Activated T-helper 2 cell treated with anti-CD3 and anti-CD28 coated beads, Interferon-gamma antibody, Interleukin-2, Interleukin-4, amounts not matched to agents 10 μg/mL and 5 μg/mL and 100 μg/mL, durations not matched to agents 14 hours and 24 hours and 36 hours (primary cell): ENCODE results near the gene HAPLN1. TPM values are rescaled to one million over a fixed set of nuclear protein-coding genes. Genes with fewer than 3 reads are reported as not detected.

ENCODE experiments used
- DNase-seq: peaks from one replicate; pipeline ENCODE4 v3.0.0; 2021; ENCODE audit warnings: low spot score
- H3K27ac Mint-ChIP-seq: one replicate; pipeline ENCODE4 v1.8.0; 2021; ENCODE audit warnings: mixed read lengths
- H3K27me3 Mint-ChIP-seq: one replicate; pipeline ENCODE4 v1.8.0; 2021; ENCODE audit warnings: low read depth, mixed read lengths
- H3K36me3 Mint-ChIP-seq: one replicate; pipeline ENCODE4 v1.8.0; 2021; ENCODE audit warnings: low read depth, mixed read lengths
- H3K4me1 Mint-ChIP-seq: one replicate; pipeline ENCODE4 v1.8.0; 2021; ENCODE audit warnings: low read depth, mixed read lengths
- H3K4me3 Mint-ChIP-seq: one replicate; pipeline ENCODE4 v1.8.0; 2021; ENCODE audit warnings: low read depth, mild to moderate bottlenecking, moderate library complexity, mixed read lengths
- H3K9me3 Mint-ChIP-seq: one replicate; pipeline ENCODE4 v1.8.0; 2021; ENCODE audit warnings: mixed read lengths
- intact Hi-C: fragments of 100-400 bp; cut with micrococcal nuclease; formaldehyde crosslinking; loops from one replicate; pipeline ENCODE4 v1.15.1; 2023
- total RNA-seq: library from RNA; stranded (reverse); gene quantifications from 2 replicates; pipeline ENCODE4 v1.2.3, GENCODE V29; 2022

The HAPLN1 gene
- total RNA-seq, 1 donor from 2014 or later = not detected

DNA sequence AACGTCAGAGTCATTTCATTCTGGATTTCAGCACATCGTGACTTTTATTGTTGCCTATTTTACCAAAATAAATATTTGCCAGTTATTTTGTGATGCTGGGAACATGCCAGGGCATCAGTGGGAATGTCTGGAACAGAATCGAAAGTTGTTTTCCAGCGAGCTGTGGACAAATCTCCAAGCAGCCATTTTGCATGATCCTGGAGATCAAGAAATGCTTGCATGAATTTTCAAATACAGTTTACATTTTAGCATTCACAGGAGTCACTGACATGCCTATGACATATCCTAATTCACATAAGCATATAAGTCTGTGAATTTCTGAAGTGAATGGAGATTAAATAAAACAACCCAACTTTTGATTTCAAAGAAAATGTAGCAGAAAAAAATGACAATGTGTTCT, 129.7 kb downstream of the HAPLN1 start:
- no peaks in the 10 kb centered on the region for H3K9me3 Mint-ChIP-seq
- no peak overlapping the region for H3K27ac Mint-ChIP-seq
- intact Hi-C loops = no loop called here
- H3K27me3 Mint-ChIP-seq = no peaks in the 10 kb centered on the region
- DNase-seq = no peak
- no peak overlapping the region for H3K4me3 Mint-ChIP-seq
- no peaks in the 10 kb centered on the region for H3K36me3 Mint-ChIP-seq
- H3K4me1 Mint-ChIP-seq = no peaks in the 10 kb centered on the region

GRCh38 chr5:83589786-83590185, 130.9 kb downstream of the HAPLN1 start:
- no peaks in the 10 kb centered on the region for H3K4me1 Mint-ChIP-seq
- H3K9me3 Mint-ChIP-seq = no peaks in the 10 kb centered on the region
- H3K4me3 Mint-ChIP-seq = no peak overlapping the region
- intact Hi-C loops = no loop called here
- H3K36me3 Mint-ChIP-seq = no peaks in the 10 kb centered on the region
- H3K27me3 Mint-ChIP-seq = no peaks in the 10 kb centered on the region
- no peak overlapping the region for H3K27ac Mint-ChIP-seq
- DNase-seq = no peak

Other genes with a start within 250 kb of the HAPLN1 start
- gene VCAN, start 249.1 kb downstream of the HAPLN1 start, total RNA-seq = not detected in 2 replicates